HUES6 (cell line): ENCODE results near the gene POTEF.
"Not testable (repeated sequence)": the region's sequence is repeated elsewhere in the genome, so short reads cannot be mapped to it uniquely, and the experiment has no call there.

Experiments
- H3K27ac ChIP-seq: 2 replicates; pipeline ENCODE4 v1.7.0; 2013; ENCODE audit warnings: low read depth, mild to moderate bottlenecking, low read length, inconsistent platforms
- H3K27me3 ChIP-seq: 2 replicates; pipeline ENCODE4 v1.6.1; 2013; ENCODE audit warnings: low read length; ENCODE audit not compliant: control insufficient read depth, insufficient read depth
- H3K36me3 ChIP-seq: 2 replicates; pipeline ENCODE4 v1.6.1; 2013; ENCODE audit warnings: low read length; ENCODE audit not compliant: control insufficient read depth, insufficient read depth
- H3K4me1 ChIP-seq: 2 replicates; pipeline ENCODE4 v1.6.1; 2013; ENCODE audit warnings: low read length; ENCODE audit not compliant: control insufficient read depth, insufficient read depth
- H3K4me3 ChIP-seq: 2 replicates; pipeline ENCODE4 v1.5.1; 2013; ENCODE audit warnings: low read depth, low read length
- H3K9ac ChIP-seq: one replicate; pipeline ENCODE4 v1.6.1; 2013; ENCODE audit warnings: mild to moderate bottlenecking, low read length
- H3K9me3 ChIP-seq: 2 replicates; pipeline ENCODE4 v1.6.1; 2013; ENCODE audit warnings: low read depth, low read length; ENCODE audit not compliant: control insufficient read depth, insufficient read depth

POTEF gene

GRCh38 chr2:130151145-130151512, 22.1 kb upstream of the POTEF start:
- not testable (repeated sequence) for H3K9me3 ChIP-seq, H3K27ac ChIP-seq, H3K27me3 ChIP-seq, H3K4me1 ChIP-seq, H3K9ac ChIP-seq, H3K4me3 ChIP-seq
- peaks cover 47% of the 10 kb centered on the region for H3K36me3 ChIP-seq

- no peak overlapping the region for H3K9ac ChIP-seq
- no peak overlapping the region for H3K4me3 ChIP-seq
- no peaks in the 10 kb centered on the region for H3K9me3 ChIP-seq
- H3K27ac ChIP-seq = no peak overlapping the region
- peaks cover 42% of the 10 kb centered on the region for H3K36me3 ChIP-seq
- H3K27me3 ChIP-seq = no peaks in the 10 kb centered on the region
- H3K4me1 ChIP-seq = no peaks in the 10 kb centered on the region
Measured at GRCh38 chr2:130150181-130151144, 21.4 kb upstream of the POTEF start.

- peaks cover 25% of the 10 kb centered on the region for H3K36me3 ChIP-seq
- H3K4me3 ChIP-seq, H3K9me3 ChIP-seq, H3K27me3 ChIP-seq, H3K4me1 ChIP-seq, H3K27ac ChIP-seq, H3K9ac ChIP-seq: not testable (repeated sequence)
Measured at GRCh38 chr2:130148515-130148914, 19.5 kb upstream of the POTEF start.

GRCh38 chr2:130145006-130145414, 16.0 kb upstream of the POTEF start, which contains the start of gene CCDC74B:
Gene CCDC74B, minus strand, starts transcription at chr2:130145112. Its CDS starts 116 bp downstream, at chr2:130144996.
- not testable (repeated sequence) for H3K36me3 ChIP-seq, H3K9me3 ChIP-seq, H3K27ac ChIP-seq, H3K4me1 ChIP-seq, H3K27me3 ChIP-seq
- peak within 1 kb of the TSS; percentile 55 for H3K4me3 ChIP-seq
- H3K9ac ChIP-seq = peak within 1 kb of the TSS; percentile 44

GRCh38 chr2:130143266-130144039, 14.4 kb upstream of the POTEF start:
- not testable (repeated sequence) for H3K36me3 ChIP-seq, H3K4me1 ChIP-seq, H3K27me3 ChIP-seq, H3K27ac ChIP-seq, H3K9ac ChIP-seq, H3K9me3 ChIP-seq
- peak overlapping the region; percentile 55; the same call in 1 of the 2 replicates for H3K4me3 ChIP-seq

GRCh38 chr2:130142396-130143265, 13.6 kb upstream of the POTEF start:
- H3K9me3 ChIP-seq, H3K4me3 ChIP-seq, H3K36me3 ChIP-seq, H3K27me3 ChIP-seq, H3K4me1 ChIP-seq, H3K27ac ChIP-seq, H3K9ac ChIP-seq: not testable (repeated sequence)

- not testable (repeated sequence) for H3K9me3 ChIP-seq, H3K4me3 ChIP-seq, H3K9ac ChIP-seq, H3K27me3 ChIP-seq, H3K4me1 ChIP-seq, H3K36me3 ChIP-seq, H3K27ac ChIP-seq
Measured at GRCh38 chr2:130141645-130142370, 12.8 kb upstream of the POTEF start.

- H3K4me1 ChIP-seq, H3K9ac ChIP-seq, H3K27ac ChIP-seq, H3K9me3 ChIP-seq, H3K27me3 ChIP-seq, H3K36me3 ChIP-seq, H3K4me3 ChIP-seq: not testable (repeated sequence)
Measured at GRCh38 chr2:130141002-130141401, 12.0 kb upstream of the POTEF start.

GRCh38 chr2:130140516-130140915, 11.5 kb upstream of the POTEF start:
- not testable (repeated sequence) for H3K27ac ChIP-seq, H3K27me3 ChIP-seq, H3K4me3 ChIP-seq, H3K9me3 ChIP-seq, H3K36me3 ChIP-seq, H3K9ac ChIP-seq, H3K4me1 ChIP-seq
